ENCODE results near the gene SCAF8.

Gene SCAF8

DNA sequence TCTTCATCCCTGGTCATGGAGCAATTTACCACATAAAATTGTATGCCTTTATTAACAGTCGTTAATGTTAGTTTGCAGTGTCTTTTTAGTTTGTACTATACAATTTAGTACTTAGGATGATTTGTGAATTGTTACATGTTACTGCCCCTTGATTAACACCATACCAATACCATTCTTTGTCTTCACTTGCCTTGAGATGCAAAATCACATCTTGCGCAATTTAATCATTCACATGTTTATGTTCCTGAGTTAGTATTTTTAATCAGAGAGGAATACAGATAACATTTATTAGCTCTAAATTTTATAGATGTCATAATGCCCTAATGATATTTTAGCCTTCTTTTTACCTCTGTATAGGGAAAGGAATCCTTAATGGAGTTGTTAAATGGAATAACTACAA, 114.1 kb downstream of the SCAF8 start (continued):
- TF ChIP-seq, protein P1, sequence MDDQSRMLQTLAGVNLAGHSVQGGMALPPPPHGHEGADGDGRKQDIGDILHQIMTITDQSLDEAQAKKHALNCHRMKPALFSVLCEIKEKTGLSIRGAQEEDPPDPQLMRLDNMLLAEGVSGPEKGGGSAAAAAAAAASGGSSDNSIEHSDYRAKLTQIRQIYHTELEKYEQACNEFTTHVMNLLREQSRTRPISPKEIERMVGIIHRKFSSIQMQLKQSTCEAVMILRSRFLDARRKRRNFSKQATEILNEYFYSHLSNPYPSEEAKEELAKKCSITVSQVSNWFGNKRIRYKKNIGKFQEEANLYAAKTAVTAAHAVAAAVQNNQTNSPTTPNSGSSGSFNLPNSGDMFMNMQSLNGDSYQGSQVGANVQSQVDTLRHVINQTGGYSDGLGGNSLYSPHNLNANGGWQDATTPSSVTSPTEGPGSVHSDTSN (CRISPR knock-in tag; IDR thresholded peaks at IDR 0.05): no peak
- TF ChIP-seq, protein P2, sequence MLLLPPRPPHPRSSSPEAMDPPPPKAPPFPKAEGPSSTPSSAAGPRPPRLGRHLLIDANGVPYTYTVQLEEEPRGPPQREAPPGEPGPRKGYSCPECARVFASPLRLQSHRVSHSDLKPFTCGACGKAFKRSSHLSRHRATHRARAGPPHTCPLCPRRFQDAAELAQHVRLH (tag by site-specific recombination; IDR thresholded peaks at IDR 0.05): no peak
- TF ChIP-seq OVOL3 (tag by site-specific recombination; IDR thresholded peaks at IDR 0.05) (no peak), ZNF221 (tag by site-specific recombination; IDR thresholded peaks at IDR 0.05; ENCODE audit: borderline replicate concordance) (no peak)
- TF ChIP-seq, protein P3, sequence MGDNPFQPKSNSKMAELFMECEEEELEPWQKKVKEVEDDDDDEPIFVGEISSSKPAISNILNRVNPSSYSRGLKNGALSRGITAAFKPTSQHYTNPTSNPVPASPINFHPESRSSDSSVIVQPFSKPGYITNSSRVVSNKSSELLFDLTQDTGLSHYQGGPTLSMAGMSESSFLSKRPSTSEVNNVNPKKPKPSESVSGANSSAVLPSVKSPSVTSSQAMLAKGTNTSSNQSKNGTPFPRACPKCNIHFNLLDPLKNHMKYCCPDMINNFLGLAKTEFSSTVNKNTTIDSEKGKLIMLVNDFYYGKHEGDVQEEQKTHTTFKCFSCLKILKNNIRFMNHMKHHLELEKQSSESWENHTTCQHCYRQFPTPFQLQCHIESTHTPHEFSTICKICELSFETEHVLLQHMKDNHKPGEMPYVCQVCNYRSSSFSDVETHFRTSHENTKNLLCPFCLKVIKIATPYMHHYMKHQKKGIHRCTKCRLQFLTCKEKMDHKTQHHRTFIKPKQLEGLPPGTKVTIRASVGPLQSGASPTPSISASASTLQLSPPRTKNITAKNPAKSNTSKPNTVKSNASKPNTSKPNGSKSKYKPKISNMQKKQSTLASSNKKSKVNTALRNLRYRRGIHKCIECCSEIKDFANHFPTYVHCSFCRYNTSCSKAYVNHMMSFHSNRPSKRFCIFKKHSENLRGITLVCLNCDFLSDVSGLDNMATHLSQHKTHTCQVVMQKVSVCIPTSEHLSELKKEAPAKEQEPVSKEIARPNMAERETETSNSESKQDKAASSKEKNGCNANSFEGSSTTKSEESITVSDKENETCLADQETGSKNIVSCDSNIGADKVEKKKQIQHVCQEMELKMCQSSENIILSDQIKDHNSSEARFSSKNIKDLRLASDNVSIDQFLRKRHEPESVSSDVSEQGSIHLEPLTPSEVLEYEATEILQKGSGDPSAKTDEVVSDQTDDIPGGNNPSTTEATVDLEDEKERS (tag by site-specific recombination; IDR thresholded peaks at IDR 0.05): no peak

DNA sequence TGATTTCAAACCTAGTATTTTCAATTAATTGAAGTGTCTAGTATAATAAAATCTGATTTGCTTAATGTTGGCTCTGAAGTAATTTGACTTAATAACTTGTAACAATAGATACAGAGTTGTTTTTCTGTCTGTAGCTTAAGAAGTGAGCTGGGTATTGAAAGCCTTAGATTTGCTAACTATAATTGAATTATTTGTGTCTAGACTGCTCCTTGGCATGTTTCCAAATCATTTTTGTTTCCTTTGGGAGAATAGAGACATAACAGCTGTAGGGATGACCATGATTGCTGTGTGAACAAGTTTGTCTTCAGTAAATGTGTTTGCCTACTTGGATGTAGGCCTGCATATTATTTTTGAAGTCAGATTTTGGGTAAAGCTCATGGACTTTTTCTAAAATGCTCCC, 115.4 kb downstream of the SCAF8 start:
- CTCF ChIA-PET: interaction anchor here (0.6 to 2.3 kb wide), 3 partner anchors 17 to 1907 kb away, joined by 3 to 12 read pairs (median 3); no protein-coding TSS in a partner anchor
- Histone ChIP-seq H3K27ac (ENCODE audit: extremely low read depth, low read depth, low read length) (no peak overlapping the region), H3K36me3 (ENCODE audit: control insufficient read depth in 2 of 2, insufficient read depth in 1 of 2, low read length in 2 of 2) (no peaks in the 10 kb centered on the region), H3K4me3 (ENCODE audit: low read depth, low read length) (no peak overlapping the region), H3K4me1 (ENCODE audit: control insufficient read depth, insufficient read depth, low read length) (peaks cover 29% of the 10 kb centered on the region), H3K9me3 (ENCODE audit: control insufficient read depth, insufficient read depth, low read depth, low read length) (no peaks in the 10 kb centered on the region)
- POLR2A ChIA-PET: no interaction called here
- TF ChIP-seq YY1 (tag by site-specific recombination; IDR thresholded peaks at IDR 0.05) (no peak), SP2 (tag by site-specific recombination; IDR thresholded peaks at IDR 0.05) (no peak), ZNF18 (tag by site-specific recombination; IDR thresholded peaks at IDR 0.05) (0 out of 2 replicates have a peak, but pooled peaks have one; percentile 22), GLIS1 (tag by site-specific recombination; IDR thresholded peaks at IDR 0.05) (no peak), ZNF292 (tag by site-specific recombination; IDR thresholded peaks at IDR 0.05; ENCODE audit: borderline replicate concordance, low read depth) (no peak), ZBTB11 (tag by site-specific recombination; conservative IDR thresholded peaks at IDR 0.05; ENCODE audit: low read depth) (no peak), PRDM6 (tag by site-specific recombination; IDR thresholded peaks at IDR 0.05) (peak; percentile 32; the same call in 1 of the 2 replicates), ZNF121 (tag by site-specific recombination; IDR thresholded peaks at IDR 0.05) (no peak), ZNF354C (tag by site-specific recombination; IDR thresholded peaks at IDR 0.05; ENCODE audit: borderline replicate concordance, low read depth) (no peak), SETDB1 (IDR thresholded peaks at IDR 0.05; ENCODE audit: insufficient read length, low read length) (no peak), ZNF148 (tag by site-specific recombination; IDR thresholded peaks at IDR 0.05; ENCODE audit: borderline replicate concordance) (no peak)
- TF ChIP-seq, protein P4, sequence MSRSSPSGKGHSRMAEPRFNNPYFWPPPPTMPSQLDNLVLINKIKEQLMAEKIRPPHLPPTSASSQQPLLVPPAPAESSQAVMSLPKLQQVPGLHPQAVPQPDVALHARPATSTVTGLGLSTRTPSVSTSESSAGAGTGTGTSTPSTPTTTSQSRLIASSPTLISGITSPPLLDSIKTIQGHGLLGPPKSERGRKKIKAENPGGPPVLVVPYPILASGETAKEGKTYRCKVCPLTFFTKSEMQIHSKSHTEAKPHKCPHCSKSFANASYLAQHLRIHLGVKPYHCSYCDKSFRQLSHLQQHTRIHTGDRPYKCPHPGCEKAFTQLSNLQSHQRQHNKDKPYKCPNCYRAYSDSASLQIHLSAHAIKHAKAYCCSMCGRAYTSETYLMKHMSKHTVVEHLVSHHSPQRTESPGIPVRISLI (tag by site-specific recombination; IDR thresholded peaks at IDR 0.05): 0 out of 2 replicates have a peak, but pooled peaks have one; percentile 59
- TF ChIP-seq, protein P5, sequence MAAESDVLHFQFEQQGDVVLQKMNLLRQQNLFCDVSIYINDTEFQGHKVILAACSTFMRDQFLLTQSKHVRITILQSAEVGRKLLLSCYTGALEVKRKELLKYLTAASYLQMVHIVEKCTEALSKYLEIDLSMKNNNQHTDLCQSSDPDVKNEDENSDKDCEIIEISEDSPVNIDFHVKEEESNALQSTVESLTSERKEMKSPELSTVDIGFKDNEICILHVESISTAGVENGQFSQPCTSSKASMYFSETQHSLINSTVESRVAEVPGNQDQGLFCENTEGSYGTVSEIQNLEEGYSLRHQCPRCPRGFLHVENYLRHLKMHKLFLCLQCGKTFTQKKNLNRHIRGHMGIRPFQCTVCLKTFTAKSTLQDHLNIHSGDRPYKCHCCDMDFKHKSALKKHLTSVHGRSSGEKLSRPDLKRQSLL (tag by site-specific recombination; IDR thresholded peaks at IDR 0.05): no peak

Data from HEK293 (cell line).